Renal cortex interstitium (tissue), 11 donors: ENCODE measurements around the gene SUCO. TPM values are rescaled to one million over a fixed set of nuclear protein-coding genes. Genes with fewer than 3 reads are reported as not detected.

Experiments used
- DNase-seq, 11 donors: peaks; one replicate each; pipeline ENCODE4 v3.0.0-alpha.2; 2013; ENCODE audit warnings: low read depth in 9 of 11, low spot score in 4 of 11; ENCODE audit errors: extremely low read depth in 1 of 11
- polyA plus RNA-seq, 3 donors: library from polyadenylated mRNA; unstranded; fragments of 120-200 nt; gene quantifications; one replicate each; pipeline ENCODE4 v1.2.1, GENCODE V29; 2013; ENCODE audit not compliant: insufficient read length in 3 of 3

SUCO gene
- polyA plus RNA-seq, 3 donors = 54.5 to 70.4 (median 68.2) TPM

DNA sequence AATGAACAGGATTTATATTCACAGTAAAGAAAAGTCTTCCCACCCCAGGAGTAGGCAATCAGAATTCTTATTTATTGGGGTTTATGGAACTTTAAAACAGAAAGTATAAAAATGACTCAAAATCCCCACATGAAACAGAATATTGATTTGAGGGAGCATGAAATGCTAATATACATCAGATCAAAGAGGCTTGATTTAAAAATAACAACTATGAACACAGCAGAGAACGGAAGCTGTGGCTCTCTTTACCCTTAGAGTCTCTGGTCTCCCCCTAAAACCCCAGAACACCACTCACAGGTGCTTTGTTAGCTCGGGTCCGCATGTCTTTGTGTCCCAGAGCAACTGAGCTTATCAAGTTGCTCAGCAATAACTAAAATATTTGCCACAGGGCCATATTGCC lies 94.8 kb downstream of the SUCO start:
- no peak for DNase-seq

DNA sequence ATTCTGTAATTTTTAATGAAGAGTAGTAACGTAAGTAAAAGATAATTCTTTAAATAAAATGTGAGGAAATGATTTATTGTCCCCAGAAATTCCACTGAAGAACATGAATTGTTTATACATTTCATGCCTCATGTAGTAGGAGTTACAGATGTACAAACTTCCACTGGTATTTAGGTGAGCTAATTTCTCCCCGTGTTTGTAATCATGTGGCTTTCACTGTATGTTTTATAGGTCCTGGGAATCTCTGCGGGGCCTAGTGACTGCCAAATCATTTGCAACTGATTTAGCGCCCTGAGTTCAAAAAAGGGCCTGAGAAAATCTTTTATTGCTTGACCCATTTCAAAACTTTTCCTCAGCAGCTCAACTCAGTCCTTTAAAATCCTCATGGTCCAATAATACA lies 95.5 kb downstream of the SUCO start:
- no peak for DNase-seq

DNA sequence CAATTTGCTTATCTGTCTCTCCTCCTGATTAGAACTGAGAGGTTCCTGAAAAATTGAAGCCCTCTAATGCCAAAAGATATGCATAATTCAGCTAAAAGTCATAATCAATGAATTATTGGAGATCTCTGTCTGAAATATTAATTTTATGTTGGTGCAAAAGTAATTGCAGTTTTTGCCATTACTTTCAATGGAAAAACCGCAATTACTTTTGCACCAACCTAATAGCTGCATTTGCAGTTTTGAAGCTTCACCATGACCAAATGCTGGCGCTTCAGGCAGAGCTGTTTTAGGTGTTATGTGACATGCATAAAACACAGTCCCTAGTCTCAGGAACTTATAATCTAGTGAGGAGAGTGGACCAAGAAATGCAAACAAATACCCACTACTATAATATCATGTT lies 96.2 kb downstream of the SUCO start:
- DNase-seq = no peak

DNA sequence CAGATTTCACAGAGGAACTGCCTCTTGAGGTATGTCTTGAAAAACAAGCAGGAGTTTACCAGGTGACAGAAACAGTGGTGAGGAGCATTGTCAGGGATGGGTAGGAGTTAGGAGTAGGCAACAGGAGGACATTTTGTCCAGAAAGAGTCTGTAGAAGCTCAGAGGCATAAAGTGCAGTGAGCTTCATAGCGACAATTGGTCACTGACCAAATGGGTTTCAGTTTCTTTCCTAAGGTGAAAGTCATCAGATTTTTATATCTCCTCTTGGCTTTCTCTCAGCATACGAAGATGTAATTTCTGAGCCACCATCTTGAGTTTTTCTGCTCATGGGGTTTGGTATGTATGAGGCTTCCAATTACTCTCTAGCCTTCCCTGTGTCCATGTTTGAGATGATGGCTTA lies 96.7 kb downstream of the SUCO start:
- DNase-seq = no peak

DNA sequence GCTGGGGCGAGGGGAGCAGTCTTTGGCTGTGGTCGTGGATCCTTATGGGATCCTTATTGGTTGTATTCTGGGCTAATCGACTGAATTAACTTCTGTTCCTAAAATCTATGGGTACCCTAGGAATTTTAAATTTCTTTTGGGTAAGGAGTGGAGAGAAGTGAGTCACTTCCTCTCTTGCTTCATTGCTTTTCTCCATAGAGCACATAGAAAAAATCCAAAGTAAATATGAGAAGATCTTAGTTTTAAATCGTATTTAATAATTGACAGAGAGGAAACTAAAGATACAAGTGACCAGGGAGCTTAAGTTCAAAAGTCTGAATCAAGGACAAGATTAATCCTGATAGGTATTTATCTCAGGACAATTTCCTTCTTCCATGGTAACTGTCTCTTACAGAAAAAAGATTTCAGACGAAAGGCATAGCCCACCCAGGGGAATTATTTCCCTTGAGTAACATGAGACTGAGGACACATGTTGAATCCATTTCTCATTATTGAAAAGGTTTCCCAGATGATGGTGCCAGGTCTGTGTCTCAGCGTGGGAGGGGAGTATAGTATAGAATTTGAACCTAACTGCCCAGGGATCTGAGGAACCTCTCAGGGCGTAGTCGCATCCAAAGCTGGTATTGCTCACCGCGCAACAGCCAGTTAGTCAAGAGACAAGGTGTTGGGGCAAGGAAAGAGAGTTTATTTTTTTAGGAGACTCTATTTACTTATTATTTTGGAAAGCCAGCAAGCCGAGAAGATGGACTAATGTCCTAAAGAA lies 97.3 kb downstream of the SUCO start:
- DNase-seq = no peak

DNA sequence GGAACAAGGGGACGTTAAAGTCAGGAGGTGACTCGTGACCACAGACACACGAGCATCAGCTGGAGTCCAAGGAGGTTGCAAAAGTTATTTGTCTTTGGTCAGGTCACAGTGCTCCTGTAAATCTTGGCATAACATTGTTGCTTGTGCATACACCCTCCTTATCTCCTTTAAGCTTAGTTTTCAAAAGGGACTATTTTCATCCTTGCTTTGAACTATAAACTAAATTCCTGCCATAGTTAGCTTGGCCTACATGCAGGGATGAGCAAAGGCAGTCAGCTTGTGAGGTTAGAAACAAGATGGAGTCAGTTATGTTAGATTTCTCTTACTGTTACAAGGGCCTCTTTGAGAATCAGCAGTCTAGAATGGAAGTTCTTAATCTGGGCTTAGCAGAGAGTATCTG lies 97.9 kb downstream of the SUCO start:
- DNase-seq = no peak

DNA sequence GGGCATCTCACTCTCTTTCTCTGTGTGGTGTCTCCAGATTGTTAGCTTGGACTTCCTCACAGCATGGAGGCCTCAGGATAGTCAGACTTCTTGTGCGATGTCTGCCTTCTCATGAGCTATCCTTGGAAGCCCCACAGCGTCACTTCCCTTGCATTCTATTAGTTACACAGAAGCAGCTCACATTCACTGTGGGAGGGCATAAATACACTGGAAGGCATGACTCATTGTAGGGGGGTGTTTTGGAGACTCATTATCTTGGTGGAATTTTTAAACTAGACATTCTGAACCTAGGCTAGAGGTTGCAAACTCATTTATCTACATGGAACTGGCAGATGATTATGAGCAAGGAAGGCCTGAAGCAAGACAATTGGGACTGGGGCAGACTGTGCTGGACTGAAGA lies 104.6 kb downstream of the SUCO start:
- no peak for DNase-seq

DNA sequence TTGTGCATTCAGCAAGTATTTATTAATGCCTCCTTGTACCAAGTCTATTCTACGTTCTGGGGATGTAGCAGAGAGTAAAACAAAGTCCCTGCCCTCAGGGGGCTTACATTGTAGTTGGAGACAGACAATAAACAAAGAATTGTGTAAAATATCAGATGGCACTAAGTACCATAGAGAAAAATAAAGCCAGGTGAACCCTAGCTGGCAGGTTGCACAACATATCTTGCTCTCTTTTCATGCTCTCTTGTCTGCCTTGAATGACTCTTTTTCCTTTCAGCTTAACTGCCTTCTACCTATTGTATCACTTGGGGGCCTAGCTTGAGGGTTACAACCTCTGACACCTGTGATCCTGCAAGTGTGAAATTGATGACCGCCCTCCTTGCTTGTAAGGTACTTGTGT lies 105.3 kb downstream of the SUCO start:
- no peak for DNase-seq

DNA sequence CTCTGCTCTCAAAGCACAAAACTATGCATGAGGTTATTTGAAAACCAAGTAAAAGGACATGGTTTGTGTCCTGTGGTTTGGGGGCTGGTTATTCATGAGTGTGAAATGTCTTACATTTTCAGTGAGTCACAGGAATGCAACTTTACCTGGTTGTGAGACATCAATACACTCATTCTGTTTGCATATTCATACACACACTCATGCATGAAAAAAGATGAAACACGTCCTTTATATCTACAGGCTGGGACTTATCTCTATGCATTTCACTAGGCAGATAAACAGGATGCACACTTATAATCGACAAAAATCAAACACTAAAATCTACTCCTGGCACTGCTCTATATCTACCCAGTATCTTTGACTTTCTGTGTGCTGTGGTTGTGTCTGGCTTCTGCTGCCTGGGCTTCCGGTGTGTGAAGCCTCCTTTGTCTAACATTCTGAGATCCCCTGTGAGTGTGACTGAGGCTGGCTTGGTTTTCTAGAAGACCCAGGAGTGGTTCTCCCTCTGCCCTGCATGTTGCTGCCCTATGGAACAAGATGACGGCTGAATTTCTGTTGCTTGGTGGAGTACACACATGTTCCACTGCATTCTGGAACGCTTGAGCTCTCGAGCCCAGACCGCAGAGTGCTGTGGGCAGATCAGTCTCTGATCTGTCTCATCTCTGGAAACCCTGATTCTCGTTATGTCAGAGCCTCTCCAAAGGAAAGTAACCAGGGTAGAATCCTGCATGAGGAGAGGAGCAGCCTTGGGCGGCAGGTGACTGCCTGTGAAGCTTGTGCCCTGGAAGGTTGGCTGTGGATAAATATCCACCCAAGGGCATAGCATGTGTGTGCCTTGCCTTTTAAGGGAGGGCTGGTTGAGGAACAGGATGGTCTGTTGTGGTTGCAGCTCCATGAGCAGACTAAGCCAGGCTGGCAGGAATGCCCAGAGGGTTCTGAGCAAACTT lies 106.2 kb downstream of the SUCO start:
- no peak for DNase-seq

DNA sequence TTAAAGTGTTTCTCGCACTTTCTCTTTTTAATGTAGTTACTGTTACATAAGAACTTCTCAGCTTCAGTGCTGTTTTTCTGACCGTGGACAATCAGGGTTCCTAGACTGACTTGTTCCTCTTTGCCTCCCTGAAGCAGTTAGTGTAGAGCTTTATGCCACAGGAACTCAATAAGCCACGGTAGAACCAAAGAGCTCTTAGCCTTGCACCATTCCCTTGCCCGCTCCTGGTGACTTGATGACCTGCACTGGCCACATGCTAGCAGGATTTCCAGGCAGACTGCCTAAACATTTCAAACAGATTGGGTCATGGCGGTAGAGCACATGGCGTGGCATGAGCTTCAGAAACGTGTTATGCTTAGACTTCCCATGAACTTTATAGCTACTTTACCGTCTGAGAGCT lies 107.2 kb downstream of the SUCO start:
- no peak for DNase-seq

DNA sequence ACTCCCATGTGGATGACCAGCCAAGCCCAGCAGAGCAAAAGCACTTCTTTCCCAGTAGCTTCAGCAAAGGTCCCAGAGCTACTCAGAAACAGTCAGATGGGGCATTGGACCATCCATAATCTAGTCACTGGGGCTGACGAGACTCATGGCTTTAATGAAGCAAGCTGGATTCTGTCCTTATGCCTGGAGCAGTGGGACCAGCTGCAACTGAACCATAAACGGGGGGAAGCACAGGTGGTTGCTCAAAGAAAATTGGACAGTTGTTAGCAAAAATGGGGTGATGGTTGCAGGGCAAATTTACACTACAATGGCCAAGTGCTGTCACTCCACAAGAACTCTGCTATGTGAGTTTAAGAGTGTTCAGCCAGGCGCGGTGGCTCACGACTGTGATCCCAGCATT lies 108.5 kb downstream of the SUCO start:
- no peak for DNase-seq

DNA sequence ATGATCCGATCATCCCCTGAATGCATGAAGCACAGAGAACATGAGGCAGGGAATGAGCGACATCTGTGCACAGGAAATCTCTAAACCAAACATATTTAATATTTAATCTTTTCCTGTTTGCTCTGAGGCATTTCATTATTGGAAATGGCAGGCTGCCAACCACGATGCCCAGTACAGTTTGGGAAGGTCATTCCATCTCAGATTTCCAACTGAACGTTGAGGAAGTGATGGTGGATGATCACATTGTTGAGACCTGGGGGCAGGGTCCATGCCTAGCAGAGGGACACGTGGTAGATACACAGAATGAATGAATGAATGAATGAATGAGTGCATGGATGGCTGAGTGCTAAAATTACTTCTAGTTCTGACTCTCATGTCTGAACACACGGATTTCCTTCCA lies 110.0 kb downstream of the SUCO start:
- no peak for DNase-seq

DNA sequence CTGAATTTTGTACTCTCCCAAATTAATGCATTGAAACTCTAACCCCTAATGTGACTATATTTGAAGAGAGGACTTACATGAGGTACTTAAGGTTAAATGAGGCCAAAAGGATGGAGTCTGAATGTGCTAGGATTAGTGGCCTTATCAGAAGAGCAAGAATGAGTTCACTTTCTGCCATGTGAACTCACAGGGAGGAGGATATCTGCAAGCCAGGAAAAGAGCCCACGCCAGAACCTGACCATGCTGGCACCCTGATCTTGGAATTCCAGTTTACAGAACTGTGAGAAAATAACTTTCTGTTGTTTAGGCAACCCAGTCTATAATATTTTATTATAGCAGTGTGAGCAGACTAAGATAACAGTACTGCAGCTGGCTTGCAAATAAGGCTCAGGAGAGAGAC lies 113.7 kb downstream of the SUCO start:
- no peak for DNase-seq

DNA sequence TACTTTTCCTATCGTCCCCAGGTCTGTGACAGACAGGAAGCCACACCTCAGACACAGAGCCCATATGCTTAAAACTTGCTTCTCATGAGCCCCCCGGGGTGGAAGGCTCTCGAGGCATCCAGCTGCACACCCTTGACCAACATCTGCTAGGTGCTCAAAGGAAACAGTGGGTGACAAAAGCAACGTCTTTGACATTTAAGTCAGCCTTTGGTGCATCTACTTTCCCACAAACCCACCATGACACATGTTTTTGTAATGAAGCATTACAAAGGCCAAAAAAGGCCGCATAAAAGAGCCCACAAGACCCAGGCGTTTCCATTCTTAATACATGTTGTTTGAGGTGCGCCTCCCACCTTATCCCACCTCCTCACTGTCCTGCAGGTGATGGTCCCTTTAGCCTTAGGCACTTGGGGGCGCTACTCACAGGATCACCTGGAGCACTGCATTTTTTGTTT lies 114.2 kb downstream of the SUCO start:
- no peak for DNase-seq

DNA sequence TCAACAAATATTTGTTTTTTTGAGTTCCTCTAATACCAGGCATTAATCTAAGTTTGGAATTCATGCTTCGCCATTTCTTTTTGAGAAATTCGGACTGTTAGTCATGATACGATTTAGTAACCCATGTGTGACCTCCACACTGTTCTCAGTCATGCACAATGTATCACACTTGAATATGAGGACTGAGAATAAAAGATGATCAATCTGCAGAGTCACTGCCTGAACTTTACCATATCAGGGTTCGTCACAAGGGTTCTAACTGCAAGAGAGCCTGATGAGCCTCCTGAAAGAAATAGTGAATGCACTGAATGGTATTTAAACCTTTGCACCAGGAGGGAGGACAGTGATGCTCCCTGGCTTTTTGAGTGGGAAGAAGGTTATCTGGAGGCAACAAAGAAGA lies 115.0 kb downstream of the SUCO start:
- no peak for DNase-seq

DNA sequence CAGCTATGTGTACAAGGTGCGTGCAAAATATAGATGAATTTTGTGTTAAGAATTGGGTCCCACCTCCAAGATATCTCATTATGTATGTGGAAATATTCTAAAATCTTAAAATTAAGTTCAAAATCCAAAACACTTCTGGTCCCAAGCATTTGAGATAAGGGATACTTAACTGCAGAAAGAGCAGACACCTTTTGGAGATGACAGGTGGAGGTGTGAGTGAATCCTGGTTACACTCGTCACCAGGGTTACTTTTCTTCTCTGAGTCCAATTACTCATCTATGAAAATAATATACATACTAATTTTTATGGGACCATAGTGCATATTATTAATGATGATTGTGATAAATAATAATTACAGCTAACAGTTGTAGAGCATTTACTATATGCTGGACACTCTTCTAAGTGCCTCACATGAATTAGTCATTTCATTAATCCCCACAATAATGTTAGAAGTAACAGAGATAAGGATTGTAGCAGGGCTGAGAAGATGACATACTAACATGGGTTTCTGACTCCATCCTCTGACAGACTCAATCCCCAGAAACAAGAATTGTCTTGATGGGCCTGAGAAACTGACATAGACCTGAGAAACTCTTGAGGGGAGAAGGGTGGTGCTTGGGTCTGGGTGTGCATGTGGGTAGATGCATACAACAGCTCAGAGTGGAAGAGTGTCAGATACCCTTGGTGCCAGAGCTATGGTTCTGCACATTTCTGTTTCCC lies 117.7 kb downstream of the SUCO start:
- no peak for DNase-seq

DNA sequence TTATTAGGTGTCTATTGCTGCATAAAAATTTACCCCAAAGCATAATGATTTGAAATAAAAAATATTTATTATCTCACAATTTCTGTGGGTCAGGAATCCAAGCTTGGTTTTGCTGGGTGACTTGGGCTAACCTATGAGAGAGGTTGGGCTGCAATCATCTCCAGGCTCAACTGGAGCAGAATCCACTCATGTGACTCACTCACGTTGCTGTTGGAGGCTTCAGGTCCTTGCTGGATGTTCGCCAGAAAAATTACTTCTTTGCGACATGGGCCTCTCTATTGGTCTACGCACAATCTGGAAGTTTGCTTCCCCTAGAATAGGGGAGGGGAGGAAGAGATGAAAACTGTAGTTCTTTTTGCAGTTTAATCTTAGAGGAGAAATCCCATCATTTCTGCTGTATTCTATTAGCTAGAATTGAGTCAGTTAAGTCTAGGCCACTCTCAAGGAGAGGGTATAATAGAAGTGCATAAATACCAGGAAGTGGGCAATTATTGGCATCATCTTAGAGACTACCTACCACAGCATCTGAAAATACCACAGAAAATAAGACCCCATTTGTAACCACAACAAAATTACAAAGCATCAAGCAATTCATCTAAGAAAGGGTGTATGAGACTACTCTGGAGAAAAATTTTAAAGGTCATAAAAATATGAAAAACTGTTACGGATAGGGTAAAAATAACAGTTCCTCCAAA lies 120.2 kb downstream of the SUCO start:
- DNase-seq = no peak

DNA sequence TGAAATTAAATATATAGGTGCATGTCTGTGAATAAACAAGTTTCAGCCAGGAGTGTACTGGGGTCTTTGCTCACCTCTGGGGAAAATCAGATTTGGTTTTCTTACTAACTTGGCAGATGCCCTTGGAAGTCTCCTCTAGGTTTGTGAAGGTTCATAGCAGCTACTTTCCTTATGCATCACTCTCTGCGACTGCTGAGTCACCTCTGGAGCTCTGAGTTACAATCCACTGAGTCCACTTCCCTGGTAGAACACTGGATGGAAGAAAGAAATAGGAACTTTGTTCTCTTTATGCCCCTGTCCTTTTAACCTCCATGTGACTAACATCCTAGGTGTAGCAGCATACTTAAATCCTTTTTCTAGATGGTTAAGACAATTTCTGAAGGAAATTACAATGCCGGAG lies 121.6 kb downstream of the SUCO start:
- no peak for DNase-seq

DNA sequence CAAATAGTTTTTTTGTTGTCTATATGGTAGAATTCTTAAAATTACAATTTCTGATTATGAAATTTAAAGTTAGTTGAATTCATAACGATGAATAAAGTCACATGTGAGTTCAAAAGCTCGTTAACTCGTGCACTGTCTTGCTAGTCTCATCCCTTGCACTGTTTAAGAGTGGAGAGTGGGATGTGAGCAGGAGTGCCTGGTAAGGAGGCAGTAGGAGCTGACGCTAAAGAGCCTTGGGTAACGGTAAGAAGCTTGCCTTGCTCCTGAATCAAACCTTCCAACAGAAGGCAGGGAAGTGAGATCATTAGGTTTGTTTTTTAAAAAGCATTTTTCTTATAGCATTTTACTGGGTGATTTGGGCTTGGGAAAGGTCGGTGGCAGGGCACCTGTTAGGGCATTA lies 123.6 kb downstream of the SUCO start:
- no peak for DNase-seq
